SK-N-SH treated with all-trans-retinoic acid at 6 μM for 48 hours (cell line): ENCODE measurements around the gene POC1A.

Experiments
- ATAC-seq: fragments of 200-7000 bp; cut with Tn5 transposase; 3 replicates; pipeline ENCODE4 v1.9.1; 2020; ENCODE audit warnings: mild to moderate bottlenecking, moderate library complexity
- ARNTL ChIP-seq: fragments of 450-650 bp; formaldehyde crosslinking; IDR thresholded peaks from 2 replicates; pipeline ENCODE4 v1.5.0; 2020; ENCODE audit warnings: low read depth, mild to moderate bottlenecking, moderate library complexity, borderline replicate concordance
- BACH2 ChIP-seq: fragments of 250-450 bp; sonication (Bioruptor Pico); IDR thresholded peaks from 2 replicates; pipeline ENCODE4 v1.9.0; 2021; ENCODE audit warnings: mild to moderate bottlenecking, borderline replicate concordance
- CSDC2 ChIP-seq: fragments of 250-450 bp; sonication (Bioruptor Pico); IDR thresholded peaks from 2 replicates; pipeline ENCODE4 v1.5.0; 2020; ENCODE audit warnings: mild to moderate bottlenecking, moderate library complexity
- ESRRG ChIP-seq: fragments of 250-450 bp; sonication (Bioruptor Pico); IDR thresholded peaks from 2 replicates; pipeline ENCODE4 v1.6.1; 2021; ENCODE audit warnings: mild to moderate bottlenecking
- GLIS3 ChIP-seq: fragments of 250-450 bp; sonication (Bioruptor Pico); IDR thresholded peaks from 2 replicates; pipeline ENCODE4 v1.5.0; 2020; ENCODE audit warnings: mild to moderate bottlenecking, moderate library complexity
- ISL1 ChIP-seq: fragments of 250-450 bp; sonication (Bioruptor Pico); IDR thresholded peaks from 2 replicates; pipeline ENCODE4 v2.1.2; 2022; ENCODE audit warnings: mild to moderate bottlenecking, moderate library complexity
- OSR1 ChIP-seq: fragments of 250-450 bp; sonication (Bioruptor Pico); IDR thresholded peaks from 2 replicates; pipeline ENCODE4 v1.8.0; 2022; ENCODE audit warnings: moderate library complexity, mild to moderate bottlenecking, inconsistent platforms
- PPARA ChIP-seq: fragments of 250-450 bp; sonication (Bioruptor Pico); IDR thresholded peaks from 2 replicates; pipeline ENCODE4 v1.5.0; 2020; ENCODE audit warnings: mild to moderate bottlenecking, borderline replicate concordance
- RARB ChIP-seq: fragments of 250-450 bp; sonication (Bioruptor Pico); IDR thresholded peaks from 2 replicates; pipeline ENCODE4 v1.8.0; 2021; ENCODE audit warnings: mild to moderate bottlenecking, moderate library complexity
- SNAI2 ChIP-seq: fragments of 250-450 bp; sonication (Bioruptor Pico); IDR thresholded peaks from 2 replicates; pipeline ENCODE4 v1.5.0; 2020; ENCODE audit warnings: mild to moderate bottlenecking, moderate library complexity
- TCF4 ChIP-seq: fragments of 250-450 bp; sonication (Bioruptor Pico); IDR thresholded peaks from 2 replicates; pipeline ENCODE4 v1.8.0; 2021; ENCODE audit warnings: mild to moderate bottlenecking, moderate library complexity, borderline replicate concordance
- TOX ChIP-seq: fragments of 250-450 bp; sonication (Bioruptor Pico); IDR thresholded peaks from 2 replicates; pipeline ENCODE4 v1.8.0; 2021; ENCODE audit warnings: mild to moderate bottlenecking, moderate library complexity, borderline replicate concordance
- ZC3H10 ChIP-seq: fragments of 250-450 bp; sonication (Bioruptor Pico); IDR thresholded peaks from 2 replicates; pipeline ENCODE4 v1.5.1; 2021; ENCODE audit warnings: mild to moderate bottlenecking, moderate library complexity
- ZFP3 ChIP-seq: fragments of 250-450 bp; sonication (Bioruptor Pico); IDR thresholded peaks from 2 replicates; pipeline ENCODE4 v1.5.0; 2020; ENCODE audit warnings: mild to moderate bottlenecking, moderate library complexity
- ZFP30 ChIP-seq: fragments of 450-650 bp; formaldehyde crosslinking; IDR thresholded peaks from 2 replicates; pipeline ENCODE4 v1.5.0; 2022; ENCODE audit warnings: mild to moderate bottlenecking, moderate library complexity
- ZNF565 ChIP-seq: fragments of 450-650 bp; formaldehyde crosslinking; conservative IDR thresholded peaks from 2 replicates; pipeline ENCODE4 v1.5.0; 2020; ENCODE audit warnings: low read depth, mild to moderate bottlenecking, moderate library complexity
- ZNF70 ChIP-seq: fragments of 450-650 bp; formaldehyde crosslinking; IDR thresholded peaks from 2 replicates; pipeline ENCODE4 v1.5.0; 2020; ENCODE audit warnings: mild to moderate bottlenecking, moderate library complexity
- ZNF8 ChIP-seq: fragments of 450-650 bp; formaldehyde crosslinking; IDR thresholded peaks from 2 replicates; pipeline ENCODE4 v1.5.0; 2020; ENCODE audit warnings: mild to moderate bottlenecking, moderate library complexity
- TF ChIP-seq, protein P1 (sequence below): fragments of 250-450 bp; sonication (Bioruptor Pico); IDR thresholded peaks from 2 replicates; pipeline ENCODE4 v1.5.0; 2020; ENCODE audit warnings: mild to moderate bottlenecking, moderate library complexity
- TF ChIP-seq, protein P2 (sequence below): fragments of 250-450 bp; sonication (Bioruptor Pico); IDR thresholded peaks from 2 replicates; pipeline ENCODE4 v1.5.1; 2021; ENCODE audit warnings: mild to moderate bottlenecking, moderate library complexity
- TF ChIP-seq, protein P3 (sequence below): fragments of 250-450 bp; sonication (Bioruptor Pico); IDR thresholded peaks from 2 replicates; pipeline ENCODE4 v1.8.0; 2021; ENCODE audit warnings: low read depth, mild to moderate bottlenecking, moderate library complexity, borderline replicate concordance
- TF ChIP-seq, protein P4 (sequence below): fragments of 250-450 bp; sonication (Bioruptor Pico); IDR thresholded peaks from 2 replicates; pipeline ENCODE4 v1.5.1; 2020; ENCODE audit warnings: low read depth, mild to moderate bottlenecking, moderate library complexity
- TF ChIP-seq, protein P5 (sequence below): fragments of 250-450 bp; sonication (Bioruptor Pico); IDR thresholded peaks from 2 replicates; pipeline ENCODE4 v1.8.0; 2020; ENCODE audit warnings: mild to moderate bottlenecking, moderate library complexity, borderline replicate concordance

Gene POC1A

DNA sequence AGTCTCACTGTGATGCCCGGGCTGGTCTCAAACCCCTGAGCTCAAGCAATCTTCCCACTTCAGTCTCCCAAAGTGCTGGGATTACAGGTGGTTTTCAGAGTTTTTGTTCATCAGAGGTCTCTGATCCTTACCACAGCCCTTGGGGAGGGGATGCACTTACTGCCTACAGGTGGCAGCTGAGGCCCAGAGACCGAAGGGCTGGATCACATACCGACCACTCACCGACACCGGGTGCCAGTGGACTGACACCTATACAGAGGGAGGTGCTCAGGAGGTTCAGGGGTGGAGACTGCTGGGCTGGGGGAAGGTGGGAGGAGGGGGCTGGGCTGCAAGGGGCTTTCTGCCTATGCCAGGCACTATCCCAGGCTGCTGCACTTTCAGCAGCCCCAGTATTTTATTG lies 117.4 kb downstream of the POC1A start:
- TF ChIP-seq PPARA (CRISPR knock-in tag) (no peak), CSDC2 (CRISPR knock-in tag) (no peak), BACH2 (no peak), SNAI2 (CRISPR knock-in tag) (no peak), ZNF70 (no peak), ZC3H10 (CRISPR knock-in tag) (no peak), TOX (CRISPR knock-in tag) (no peak), OSR1 (CRISPR knock-in tag) (no peak), ARNTL (no peak), ZFP30 (CRISPR knock-in tag) (no peak), TCF4 (CRISPR knock-in tag) (no peak), ISL1 (CRISPR knock-in tag) (no peak)
- TF ChIP-seq, protein P1, sequence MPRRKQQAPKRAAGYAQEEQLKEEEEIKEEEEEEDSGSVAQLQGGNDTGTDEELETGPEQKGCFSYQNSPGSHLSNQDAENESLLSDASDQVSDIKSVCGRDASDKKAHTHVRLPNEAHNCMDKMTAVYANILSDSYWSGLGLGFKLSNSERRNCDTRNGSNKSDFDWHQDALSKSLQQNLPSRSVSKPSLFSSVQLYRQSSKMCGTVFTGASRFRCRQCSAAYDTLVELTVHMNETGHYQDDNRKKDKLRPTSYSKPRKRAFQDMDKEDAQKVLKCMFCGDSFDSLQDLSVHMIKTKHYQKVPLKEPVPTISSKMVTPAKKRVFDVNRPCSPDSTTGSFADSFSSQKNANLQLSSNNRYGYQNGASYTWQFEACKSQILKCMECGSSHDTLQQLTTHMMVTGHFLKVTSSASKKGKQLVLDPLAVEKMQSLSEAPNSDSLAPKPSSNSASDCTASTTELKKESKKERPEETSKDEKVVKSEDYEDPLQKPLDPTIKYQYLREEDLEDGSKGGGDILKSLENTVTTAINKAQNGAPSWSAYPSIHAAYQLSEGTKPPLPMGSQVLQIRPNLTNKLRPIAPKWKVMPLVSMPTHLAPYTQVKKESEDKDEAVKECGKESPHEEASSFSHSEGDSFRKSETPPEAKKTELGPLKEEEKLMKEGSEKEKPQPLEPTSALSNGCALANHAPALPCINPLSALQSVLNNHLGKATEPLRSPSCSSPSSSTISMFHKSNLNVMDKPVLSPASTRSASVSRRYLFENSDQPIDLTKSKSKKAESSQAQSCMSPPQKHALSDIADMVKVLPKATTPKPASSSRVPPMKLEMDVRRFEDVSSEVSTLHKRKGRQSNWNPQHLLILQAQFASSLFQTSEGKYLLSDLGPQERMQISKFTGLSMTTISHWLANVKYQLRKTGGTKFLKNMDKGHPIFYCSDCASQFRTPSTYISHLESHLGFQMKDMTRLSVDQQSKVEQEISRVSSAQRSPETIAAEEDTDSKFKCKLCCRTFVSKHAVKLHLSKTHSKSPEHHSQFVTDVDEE (CRISPR knock-in tag), result no peak
- TF ChIP-seq, protein P2, sequence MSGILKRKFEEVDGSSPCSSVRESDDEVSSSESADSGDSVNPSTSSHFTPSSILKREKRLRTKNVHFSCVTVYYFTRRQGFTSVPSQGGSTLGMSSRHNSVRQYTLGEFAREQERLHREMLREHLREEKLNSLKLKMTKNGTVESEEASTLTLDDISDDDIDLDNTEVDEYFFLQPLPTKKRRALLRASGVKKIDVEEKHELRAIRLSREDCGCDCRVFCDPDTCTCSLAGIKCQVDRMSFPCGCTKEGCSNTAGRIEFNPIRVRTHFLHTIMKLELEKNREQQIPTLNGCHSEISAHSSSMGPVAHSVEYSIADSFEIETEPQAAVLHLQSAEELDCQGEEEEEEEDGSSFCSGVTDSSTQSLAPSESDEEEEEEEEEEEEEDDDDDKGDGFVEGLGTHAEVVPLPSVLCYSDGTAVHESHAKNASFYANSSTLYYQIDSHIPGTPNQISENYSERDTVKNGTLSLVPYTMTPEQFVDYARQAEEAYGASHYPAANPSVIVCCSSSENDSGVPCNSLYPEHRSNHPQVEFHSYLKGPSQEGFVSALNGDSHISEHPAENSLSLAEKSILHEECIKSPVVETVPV (CRISPR knock-in tag), result no peak
- TF ChIP-seq, protein P3, sequence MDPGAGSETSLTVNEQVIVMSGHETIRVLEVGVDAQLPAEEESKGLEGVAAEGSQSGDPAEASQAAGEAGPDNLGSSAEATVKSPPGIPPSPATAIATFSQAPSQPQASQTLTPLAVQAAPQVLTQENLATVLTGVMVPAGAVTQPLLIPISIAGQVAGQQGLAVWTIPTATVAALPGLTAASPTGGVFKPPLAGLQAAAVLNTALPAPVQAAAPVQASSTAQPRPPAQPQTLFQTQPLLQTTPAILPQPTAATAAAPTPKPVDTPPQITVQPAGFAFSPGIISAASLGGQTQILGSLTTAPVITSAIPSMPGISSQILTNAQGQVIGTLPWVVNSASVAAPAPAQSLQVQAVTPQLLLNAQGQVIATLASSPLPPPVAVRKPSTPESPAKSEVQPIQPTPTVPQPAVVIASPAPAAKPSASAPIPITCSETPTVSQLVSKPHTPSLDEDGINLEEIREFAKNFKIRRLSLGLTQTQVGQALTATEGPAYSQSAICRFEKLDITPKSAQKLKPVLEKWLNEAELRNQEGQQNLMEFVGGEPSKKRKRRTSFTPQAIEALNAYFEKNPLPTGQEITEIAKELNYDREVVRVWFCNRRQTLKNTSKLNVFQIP (CRISPR knock-in tag), result no peak
- TF ChIP-seq, protein P4, sequence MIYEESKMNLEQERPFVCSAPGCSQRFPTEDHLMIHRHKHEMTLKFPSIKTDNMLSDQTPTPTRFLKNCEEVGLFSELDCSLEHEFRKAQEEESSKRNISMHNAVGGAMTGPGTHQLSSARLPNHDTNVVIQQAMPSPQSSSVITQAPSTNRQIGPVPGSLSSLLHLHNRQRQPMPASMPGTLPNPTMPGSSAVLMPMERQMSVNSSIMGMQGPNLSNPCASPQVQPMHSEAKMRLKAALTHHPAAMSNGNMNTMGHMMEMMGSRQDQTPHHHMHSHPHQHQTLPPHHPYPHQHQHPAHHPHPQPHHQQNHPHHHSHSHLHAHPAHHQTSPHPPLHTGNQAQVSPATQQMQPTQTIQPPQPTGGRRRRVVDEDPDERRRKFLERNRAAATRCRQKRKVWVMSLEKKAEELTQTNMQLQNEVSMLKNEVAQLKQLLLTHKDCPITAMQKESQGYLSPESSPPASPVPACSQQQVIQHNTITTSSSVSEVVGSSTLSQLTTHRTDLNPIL, result no peak
- TF ChIP-seq, protein P5, sequence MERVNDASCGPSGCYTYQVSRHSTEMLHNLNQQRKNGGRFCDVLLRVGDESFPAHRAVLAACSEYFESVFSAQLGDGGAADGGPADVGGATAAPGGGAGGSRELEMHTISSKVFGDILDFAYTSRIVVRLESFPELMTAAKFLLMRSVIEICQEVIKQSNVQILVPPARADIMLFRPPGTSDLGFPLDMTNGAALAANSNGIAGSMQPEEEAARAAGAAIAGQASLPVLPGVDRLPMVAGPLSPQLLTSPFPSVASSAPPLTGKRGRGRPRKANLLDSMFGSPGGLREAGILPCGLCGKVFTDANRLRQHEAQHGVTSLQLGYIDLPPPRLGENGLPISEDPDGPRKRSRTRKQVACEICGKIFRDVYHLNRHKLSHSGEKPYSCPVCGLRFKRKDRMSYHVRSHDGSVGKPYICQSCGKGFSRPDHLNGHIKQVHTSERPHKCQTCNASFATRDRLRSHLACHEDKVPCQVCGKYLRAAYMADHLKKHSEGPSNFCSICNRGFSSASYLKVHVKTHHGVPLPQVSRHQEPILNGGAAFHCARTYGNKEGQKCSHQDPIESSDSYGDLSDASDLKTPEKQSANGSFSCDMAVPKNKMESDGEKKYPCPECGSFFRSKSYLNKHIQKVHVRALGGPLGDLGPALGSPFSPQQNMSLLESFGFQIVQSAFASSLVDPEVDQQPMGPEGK, result no peak
- ATAC-seq, result no peak

DNA sequence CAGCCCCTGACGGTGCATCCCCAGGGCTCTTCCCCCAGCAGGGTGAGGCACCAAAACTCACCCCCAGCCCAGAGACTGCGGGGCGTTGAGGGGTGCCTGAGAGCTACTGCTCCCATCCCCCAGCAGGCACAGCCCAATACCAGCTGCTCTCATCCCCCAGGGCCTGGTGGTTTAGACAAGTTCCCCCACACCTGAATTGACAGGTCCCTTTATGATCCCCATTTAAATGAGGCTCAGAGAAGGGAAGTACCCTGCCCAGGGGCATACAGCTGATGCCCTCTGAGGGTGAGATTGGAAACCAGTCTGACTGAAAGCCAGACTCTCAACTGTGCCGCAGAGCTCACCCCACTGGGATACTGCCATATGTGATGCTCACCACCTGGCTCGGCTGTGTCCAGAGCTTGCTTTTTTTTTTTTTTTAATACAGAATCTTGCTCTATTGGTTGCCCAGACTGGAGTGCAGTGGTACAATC lies 118.0 kb downstream of the POC1A start:
- ATAC-seq, result no peak
- TF ChIP-seq ISL1 (CRISPR knock-in tag) (no peak), GLIS3 (CRISPR knock-in tag) (no peak), ZNF8 (no peak), SNAI2 (CRISPR knock-in tag) (no peak), ESRRG (no peak), ZNF565 (CRISPR knock-in tag) (no peak), TOX (CRISPR knock-in tag) (no peak), BACH2 (no peak), TCF4 (CRISPR knock-in tag) (no peak), PPARA (CRISPR knock-in tag) (no peak), ZFP3 (CRISPR knock-in tag) (no peak), RARB (no peak)
- TF ChIP-seq, protein P5, result no peak
- TF ChIP-seq, protein P2 (CRISPR knock-in tag), result no peak
- TF ChIP-seq, protein P4, result no peak
- TF ChIP-seq, protein P1 (CRISPR knock-in tag), result no peak
